Activated T-cell treated with anti-CD3 and anti-CD28 coated beads, Interleukin-2, amount 50 U/mL, for 4 hours (primary cell): ENCODE results near the gene JAK1. TPM values are rescaled to one million over a fixed set of nuclear protein-coding genes. Genes with fewer than 3 reads are reported as not detected.
A peak's percentile ranks its signal among the peaks of the same experiment; 100 is the strongest.

Source experiments
- ATAC-seq, 2 donors: fragments of 200-7000 bp; cut with Tn5 transposase; one replicate each; pipeline ENCODE4 v1.10.0; 2021
- DNase-seq: peaks from one replicate; pipeline ENCODE4 v3.0.0-alpha.2; 2020
- H3K27me3 Mint-ChIP-seq: one replicate; pipeline ENCODE4 v1.8.0; 2021; ENCODE audit warnings: low read depth, mixed read lengths
- H3K36me3 Mint-ChIP-seq: one replicate; pipeline ENCODE4 v1.8.0; 2022; ENCODE audit warnings: mixed read lengths; ENCODE audit not compliant: insufficient read depth
- H3K4me1 Mint-ChIP-seq: one replicate; pipeline ENCODE4 v1.8.0; 2021; ENCODE audit warnings: low read depth, mixed read lengths
- H3K4me3 Mint-ChIP-seq: one replicate; pipeline ENCODE4 v1.8.0; 2021; ENCODE audit warnings: mild to moderate bottlenecking, moderate library complexity, mixed read lengths
- H3K9me3 Mint-ChIP-seq: one replicate; pipeline ENCODE4 v1.8.0; 2021; ENCODE audit warnings: mixed read lengths
- total RNA-seq, 3 donors: library from RNA; stranded (reverse); gene quantifications; one replicate each; pipeline ENCODE4 v1.2.1, GENCODE V29; 2021

The JAK1 gene
- total RNA-seq, 3 donors from 2014 or later, result 70.3 to 87.5 (median 85.1) TPM

DNA sequence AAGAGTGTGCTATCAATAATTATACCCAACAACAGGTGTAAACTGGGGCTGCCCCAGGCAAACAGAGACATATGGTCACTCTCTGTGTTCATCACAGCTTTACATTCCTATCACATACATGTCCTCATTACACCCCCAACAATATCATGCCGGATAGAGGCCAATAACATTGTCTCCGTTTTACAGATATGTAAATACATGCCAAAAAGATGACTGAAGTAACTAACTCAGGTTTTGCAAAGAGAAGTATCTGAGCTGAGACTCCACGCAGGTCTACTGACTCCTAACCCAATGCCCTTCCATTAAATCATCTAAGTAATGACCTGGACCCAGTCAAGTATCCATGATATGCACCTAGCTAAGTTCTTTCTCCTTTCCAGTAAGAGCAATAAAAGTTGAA, 55.0 kb downstream of the JAK1 start:
- Mint-ChIP-seq H3K36me3 (no peaks in the 10 kb centered on the region), H3K9me3 (no peaks in the 10 kb centered on the region), H3K27me3 (no peaks in the 10 kb centered on the region), H3K4me1 (peaks cover 92% of the 10 kb centered on the region), H3K4me3 (no peak overlapping the region)
- DNase-seq (no peak), ATAC-seq (no peak)

DNA sequence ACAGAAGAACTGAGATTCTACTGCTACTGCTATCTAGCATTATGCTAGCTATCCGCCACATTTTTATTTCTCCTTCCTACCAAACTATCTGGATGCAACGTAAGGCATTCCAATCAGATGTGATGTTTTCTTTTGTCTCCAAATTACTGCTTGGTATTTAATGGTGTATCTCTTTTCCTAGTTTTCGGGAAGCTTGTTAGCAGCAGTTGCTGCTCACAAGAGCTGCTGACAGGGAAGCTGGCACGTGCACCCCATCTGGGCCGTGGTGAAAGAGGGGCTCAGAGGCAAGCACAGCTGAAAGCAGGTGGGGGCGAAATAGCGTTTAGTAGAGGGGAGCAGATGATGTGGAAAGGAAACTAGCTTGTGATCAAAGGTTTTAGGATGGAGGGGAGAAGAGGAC, 57.3 kb downstream of the JAK1 start:
- peak overlapping the region; percentile 2 for H3K4me3 Mint-ChIP-seq
- H3K9me3 Mint-ChIP-seq, result no peaks in the 10 kb centered on the region
- H3K36me3 Mint-ChIP-seq, result peaks cover 2% of the 10 kb centered on the region
- DNase-seq, result no peak
- H3K4me1 Mint-ChIP-seq, result peaks cover 96% of the 10 kb centered on the region
- H3K27me3 Mint-ChIP-seq, result no peaks in the 10 kb centered on the region
- no peak for ATAC-seq

DNA sequence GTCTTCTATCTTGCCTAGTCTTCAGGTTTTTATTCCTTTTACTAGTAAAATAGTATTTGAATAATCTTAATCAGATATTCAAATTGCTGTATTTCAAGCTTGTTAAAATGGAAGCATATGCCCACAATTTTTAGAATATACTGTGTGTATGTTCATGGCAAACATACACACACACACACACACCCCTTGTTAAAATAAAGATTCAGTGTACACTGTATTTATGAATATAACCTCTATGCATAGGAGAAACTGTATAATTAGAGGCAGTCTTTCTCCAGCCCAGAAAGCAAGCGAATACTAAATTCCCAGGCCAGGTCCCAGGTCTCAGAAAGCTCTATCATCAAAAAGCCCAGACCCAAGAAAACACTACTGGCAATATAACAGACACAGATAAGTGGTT, 57.8 kb downstream of the JAK1 start:
- Mint-ChIP-seq H3K27me3 (no peaks in the 10 kb centered on the region), H3K36me3 (peaks cover 2% of the 10 kb centered on the region), H3K4me1 (peaks cover 95% of the 10 kb centered on the region), H3K4me3 (no peak overlapping the region), H3K9me3 (no peaks in the 10 kb centered on the region)
- DNase-seq (no peak), ATAC-seq (no peak)

DNA sequence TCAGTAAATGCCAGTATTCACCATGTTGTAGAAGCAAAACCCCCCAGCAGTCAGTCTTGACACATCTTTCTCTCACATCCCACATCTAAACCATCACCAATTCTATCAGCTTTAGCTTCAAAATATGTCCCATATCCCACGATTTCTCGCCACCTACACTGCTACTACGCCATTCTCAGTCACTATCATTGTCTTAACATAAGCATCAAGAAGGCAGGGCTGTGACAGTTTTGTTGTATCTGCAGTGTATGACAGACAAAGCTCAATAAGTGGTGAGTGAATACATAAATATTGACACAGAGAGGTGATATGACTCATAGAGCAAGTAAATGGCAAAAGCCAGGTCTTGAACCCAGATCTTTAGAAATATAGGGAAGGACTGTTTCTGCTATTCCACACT, 59.9 kb downstream of the JAK1 start:
- H3K9me3 Mint-ChIP-seq, result no peaks in the 10 kb centered on the region
- peak overlapping the region; percentile 7 for H3K4me3 Mint-ChIP-seq
- no peaks in the 10 kb centered on the region for H3K27me3 Mint-ChIP-seq
- DNase-seq, result no peak
- H3K4me1 Mint-ChIP-seq, result peaks cover 96% of the 10 kb centered on the region
- peak; percentile 89 to 93 for ATAC-seq
- H3K36me3 Mint-ChIP-seq, result peaks cover 2% of the 10 kb centered on the region

DNA sequence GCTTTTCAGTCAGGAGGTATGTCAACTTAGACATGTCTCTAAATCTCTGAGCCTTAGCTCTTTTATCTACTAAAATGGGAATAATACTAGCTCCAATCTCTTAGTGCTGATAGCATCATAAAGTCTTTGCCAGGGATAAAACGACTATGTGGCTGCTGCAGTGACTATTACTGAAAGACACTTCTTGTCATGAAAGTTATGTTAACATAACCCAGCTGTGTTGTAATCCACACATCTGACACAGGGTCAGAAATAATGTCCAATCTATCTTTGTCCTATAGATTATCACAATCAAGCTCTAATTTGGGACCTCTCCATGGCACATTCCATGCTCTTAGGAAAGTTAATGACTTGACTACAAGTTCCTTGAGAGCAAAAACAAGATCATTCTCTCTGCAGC, 62.8 kb downstream of the JAK1 start:
- Mint-ChIP-seq H3K4me3 (no peak overlapping the region), H3K4me1 (peaks cover 94% of the 10 kb centered on the region), H3K9me3 (no peaks in the 10 kb centered on the region), H3K36me3 (peaks cover 2% of the 10 kb centered on the region), H3K27me3 (no peaks in the 10 kb centered on the region)
- DNase-seq (no peak), ATAC-seq (no peak)

DNA sequence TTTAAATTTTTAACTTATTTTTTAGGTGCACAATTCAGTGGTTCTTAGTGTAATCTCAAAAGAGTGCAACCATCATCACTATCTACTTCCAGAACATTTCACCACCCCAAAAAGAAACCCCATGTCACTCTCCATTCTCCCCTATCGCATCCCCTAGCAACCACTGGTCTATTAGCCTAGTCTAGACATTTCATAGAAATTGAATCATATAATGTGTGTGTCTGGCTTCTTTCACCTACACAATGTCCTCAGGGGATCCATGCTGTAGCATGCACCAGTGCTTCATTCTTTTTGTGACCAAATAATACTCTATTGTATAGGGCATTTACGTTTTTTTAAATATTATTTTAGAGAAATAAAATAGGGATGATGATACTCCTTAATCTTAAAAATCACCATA, 64.7 kb downstream of the JAK1 start:
- Mint-ChIP-seq H3K4me1 (peaks cover 93% of the 10 kb centered on the region), H3K4me3 (no peak overlapping the region), H3K9me3 (no peaks in the 10 kb centered on the region), H3K36me3 (peaks cover 3% of the 10 kb centered on the region), H3K27me3 (no peaks in the 10 kb centered on the region)
- ATAC-seq (no peak), DNase-seq (no peak)

DNA sequence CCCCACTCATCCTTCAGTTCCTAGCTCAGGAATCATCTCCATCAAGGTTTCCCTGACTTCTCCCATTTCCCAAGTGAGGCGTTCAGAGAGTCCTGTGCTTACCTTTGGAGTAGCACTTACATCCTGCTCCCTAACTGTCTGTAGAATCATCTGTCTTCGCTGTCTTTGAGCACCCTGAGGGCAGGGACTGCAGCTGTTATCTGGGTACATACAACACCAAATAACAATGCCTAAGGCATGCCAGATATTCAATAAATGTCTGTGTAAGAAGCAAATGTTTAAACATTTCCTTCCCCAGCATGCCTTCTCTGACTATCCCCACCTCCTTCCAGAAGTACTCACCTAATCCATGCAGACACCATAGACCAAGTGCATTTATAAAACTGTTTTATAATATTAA, 65.4 kb downstream of the JAK1 start:
- ATAC-seq (no peak), DNase-seq (no peak)
- no peaks in the 10 kb centered on the region for H3K9me3 Mint-ChIP-seq
- no peaks in the 10 kb centered on the region for H3K27me3 Mint-ChIP-seq
- H3K4me1 Mint-ChIP-seq, result peaks cover 93% of the 10 kb centered on the region
- H3K4me3 Mint-ChIP-seq, result no peak overlapping the region
- peaks cover 3% of the 10 kb centered on the region for H3K36me3 Mint-ChIP-seq

DNA sequence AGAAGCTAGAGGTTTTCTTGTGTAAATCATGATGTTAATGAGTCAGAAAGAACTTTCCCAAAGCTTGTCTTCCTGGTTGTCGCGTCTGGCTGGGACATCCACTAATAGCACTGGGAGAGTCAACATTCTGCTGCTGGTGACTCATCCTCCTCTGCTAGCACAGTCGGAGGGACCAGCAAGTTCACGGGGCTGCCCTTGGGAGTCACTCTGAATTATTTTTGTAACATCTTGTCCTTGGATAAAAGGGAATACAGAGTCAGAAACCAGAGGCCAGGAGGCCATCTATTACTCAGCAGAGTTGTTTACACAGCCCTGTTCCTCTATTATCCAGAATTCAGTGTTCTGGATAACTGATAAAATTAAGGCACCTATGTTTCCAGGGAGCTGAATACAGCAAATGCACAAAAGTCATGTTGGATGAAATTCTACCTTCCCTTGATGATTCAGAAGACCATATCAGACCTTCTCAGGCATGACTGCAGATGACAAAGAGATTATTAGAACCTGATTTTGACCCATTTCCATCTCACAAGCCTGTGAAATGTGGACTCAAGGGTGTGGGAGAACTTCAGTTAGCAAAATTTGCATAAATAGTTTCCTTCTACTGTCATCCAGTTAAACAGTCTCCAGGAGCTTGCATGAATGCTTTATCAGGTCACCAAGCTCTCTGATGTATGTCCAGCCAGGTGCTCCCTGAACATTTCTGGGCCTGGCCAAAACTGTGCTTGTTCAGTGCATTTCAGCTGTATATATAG, 68.1 kb downstream of the JAK1 start:
- Mint-ChIP-seq H3K36me3 (peaks cover 4% of the 10 kb centered on the region), H3K9me3 (no peaks in the 10 kb centered on the region), H3K4me3 (peak overlapping the region; percentile 33), H3K4me1 (peaks cover 95% of the 10 kb centered on the region), H3K27me3 (no peaks in the 10 kb centered on the region)
- peak; percentile 38 for DNase-seq
- peak; percentile 61 to 66 for ATAC-seq

DNA sequence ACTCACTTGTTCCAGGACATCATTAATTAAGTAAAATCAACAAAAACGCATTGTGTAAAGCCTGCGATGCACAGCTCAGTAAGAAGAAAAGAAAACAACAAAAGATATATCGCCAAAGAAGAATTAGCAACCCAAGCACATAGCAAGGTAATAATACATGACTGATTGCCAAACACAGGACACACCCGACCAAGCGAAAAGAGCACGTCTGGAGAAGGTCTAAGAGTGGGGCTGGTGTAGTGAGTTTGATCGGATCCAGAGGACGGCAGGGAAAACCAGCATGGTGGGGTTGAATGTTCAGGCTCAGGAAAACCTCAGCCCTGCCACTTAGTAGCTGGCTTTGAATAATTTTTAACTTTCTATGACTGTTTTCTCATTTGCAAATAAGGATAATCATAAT, 69.8 kb downstream of the JAK1 start:
- H3K9me3 Mint-ChIP-seq, result no peaks in the 10 kb centered on the region
- H3K4me3 Mint-ChIP-seq, result no peak overlapping the region
- no peak for ATAC-seq
- no peaks in the 10 kb centered on the region for H3K27me3 Mint-ChIP-seq
- H3K4me1 Mint-ChIP-seq, result peaks cover 96% of the 10 kb centered on the region
- DNase-seq, result no peak
- H3K36me3 Mint-ChIP-seq, result peaks cover 4% of the 10 kb centered on the region

DNA sequence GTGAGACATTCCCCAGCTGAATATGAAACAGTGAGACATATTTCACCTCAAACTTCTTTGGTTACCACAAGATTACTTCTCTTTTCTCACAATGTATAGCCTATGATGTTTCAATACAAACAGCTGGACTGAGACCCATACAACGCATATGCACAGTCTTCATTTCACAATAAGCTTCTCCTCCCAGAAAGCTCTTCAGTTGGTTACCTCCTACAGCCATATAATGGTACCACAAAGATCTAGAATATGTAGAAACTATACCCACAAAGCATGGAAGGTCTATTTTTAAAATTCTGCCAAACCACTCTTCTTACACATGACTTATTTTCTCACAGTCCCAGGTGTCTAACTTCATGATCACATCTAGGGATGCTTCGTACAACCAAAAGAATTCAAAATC, 70.8 kb downstream of the JAK1 start:
- ATAC-seq, result peak; percentile 72 to 80

DNA sequence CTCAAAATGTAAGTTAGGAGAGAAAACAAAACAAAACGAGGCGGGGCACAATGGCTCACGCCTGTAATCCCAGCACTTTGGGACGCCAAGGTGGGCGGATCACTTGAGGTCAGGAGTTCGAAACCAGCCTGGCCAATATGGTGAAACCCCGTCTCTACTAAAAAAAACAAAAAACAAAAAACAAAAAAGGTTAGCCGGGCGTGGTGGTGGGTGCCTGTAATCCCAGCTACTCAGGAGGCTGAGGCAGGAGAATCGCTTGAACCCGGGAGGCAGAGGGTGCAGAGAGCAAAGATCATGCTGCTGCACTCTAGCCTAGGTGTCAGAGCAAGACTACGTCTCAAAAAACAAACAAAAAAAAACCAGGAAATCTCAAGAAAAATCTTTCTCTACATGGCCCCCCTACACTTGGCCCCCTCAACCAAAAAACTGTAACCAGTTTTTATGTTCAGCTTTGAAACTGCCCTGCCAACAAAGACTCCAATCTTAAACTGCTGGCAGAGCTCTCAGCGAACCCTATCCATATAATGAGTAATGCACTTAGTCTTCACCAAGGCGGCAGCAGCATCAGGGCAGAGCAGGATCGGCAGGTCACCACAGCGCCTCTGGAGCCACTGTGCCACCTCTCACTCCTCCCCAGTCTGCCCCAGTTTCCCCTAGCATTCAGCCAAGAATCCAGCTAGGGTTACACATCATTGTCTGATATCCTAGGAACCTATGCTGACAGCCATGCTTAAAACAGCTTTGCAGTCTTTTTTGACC, 71.7 kb downstream of the JAK1 start:
- Mint-ChIP-seq H3K4me3 (no peak overlapping the region), H3K27me3 (no peaks in the 10 kb centered on the region), H3K36me3 (peaks cover 4% of the 10 kb centered on the region), H3K9me3 (no peaks in the 10 kb centered on the region), H3K4me1 (peaks cover 96% of the 10 kb centered on the region)
- ATAC-seq, result no peak
- no peak for DNase-seq

More for the DNA sequence above, 70.8 kb downstream of the JAK1 start:
- Mint-ChIP-seq H3K27me3 (no peaks in the 10 kb centered on the region), H3K4me3 (no peak overlapping the region), H3K9me3 (no peaks in the 10 kb centered on the region), H3K4me1 (peaks cover 96% of the 10 kb centered on the region), H3K36me3 (peaks cover 4% of the 10 kb centered on the region)
- no peak for DNase-seq

DNA sequence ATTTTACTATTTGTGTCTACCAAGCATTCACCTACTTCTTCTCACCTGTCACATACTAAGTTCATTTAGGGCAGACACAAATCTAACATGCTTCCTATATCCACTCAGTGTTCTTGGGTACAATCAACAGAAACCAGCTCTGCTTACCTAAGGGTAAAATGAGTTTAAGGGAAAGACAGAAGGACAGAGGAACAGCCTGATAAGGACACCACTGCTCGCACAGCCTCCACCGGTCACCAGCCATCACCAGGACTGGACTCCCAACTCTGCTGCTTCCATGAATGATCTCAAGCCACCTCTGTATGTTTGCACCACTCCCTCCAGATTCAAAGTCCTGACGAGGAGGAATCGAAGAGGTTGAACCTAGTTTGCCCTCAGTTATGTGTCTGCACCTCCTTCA, 72.4 kb downstream of the JAK1 start:
- peaks cover 4% of the 10 kb centered on the region for H3K36me3 Mint-ChIP-seq
- DNase-seq (no peak), ATAC-seq (no peak)
- peaks cover 96% of the 10 kb centered on the region for H3K4me1 Mint-ChIP-seq
- H3K9me3 Mint-ChIP-seq, result no peaks in the 10 kb centered on the region
- no peaks in the 10 kb centered on the region for H3K27me3 Mint-ChIP-seq
- H3K4me3 Mint-ChIP-seq, result no peak overlapping the region

DNA sequence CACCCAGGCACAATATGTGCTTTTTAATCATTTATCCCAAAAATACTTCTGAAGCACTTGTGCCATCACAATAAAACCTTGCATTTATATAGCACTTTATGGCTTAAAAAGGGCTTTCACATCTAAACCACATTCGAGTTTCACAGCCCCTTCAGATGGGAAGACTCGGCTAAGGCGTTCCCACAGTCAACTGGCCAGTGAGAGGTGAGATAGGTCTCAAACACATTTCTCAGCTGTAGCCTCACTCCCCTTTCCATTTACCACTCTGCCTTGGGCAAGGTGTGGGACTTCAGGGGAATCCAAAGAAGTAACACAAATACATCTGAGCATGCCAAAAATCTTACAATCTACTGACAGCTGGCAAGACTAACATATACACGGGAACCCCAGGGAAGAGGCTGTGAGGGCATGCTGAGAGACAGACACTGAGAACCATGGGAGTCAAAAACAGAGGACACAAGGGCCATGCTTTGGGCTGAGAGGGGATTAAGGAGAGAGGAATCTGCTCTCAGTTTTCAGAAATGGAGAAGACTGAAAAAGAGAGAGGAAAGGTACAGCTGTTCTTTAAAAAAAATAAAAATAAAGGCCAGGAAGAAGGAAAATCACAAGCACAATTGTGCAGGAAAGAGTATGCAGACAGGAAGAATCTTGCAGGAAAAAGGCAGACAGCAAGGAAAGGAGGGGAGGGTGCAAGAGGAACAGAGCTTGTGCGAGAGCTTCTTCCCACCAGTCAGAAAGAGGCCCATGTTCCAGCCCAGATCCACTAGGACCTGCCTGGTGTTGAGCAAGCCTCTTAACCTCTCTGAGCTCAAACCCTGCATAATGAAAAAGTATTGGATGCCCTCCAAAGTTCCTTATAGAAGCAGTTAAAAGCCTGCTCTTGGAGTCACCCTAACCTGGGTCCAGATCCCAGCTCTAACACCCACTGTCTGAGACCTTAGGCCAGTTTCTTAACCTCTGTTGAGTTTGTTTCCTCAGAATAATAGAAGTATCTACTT, 73.5 kb downstream of the JAK1 start:
- Mint-ChIP-seq H3K4me3 (peak overlapping the region; percentile 20), H3K27me3 (no peaks in the 10 kb centered on the region), H3K4me1 (peaks cover 96% of the 10 kb centered on the region), H3K36me3 (peaks cover 4% of the 10 kb centered on the region), H3K9me3 (no peaks in the 10 kb centered on the region)
- ATAC-seq (no peak), DNase-seq (no peak)

DNA sequence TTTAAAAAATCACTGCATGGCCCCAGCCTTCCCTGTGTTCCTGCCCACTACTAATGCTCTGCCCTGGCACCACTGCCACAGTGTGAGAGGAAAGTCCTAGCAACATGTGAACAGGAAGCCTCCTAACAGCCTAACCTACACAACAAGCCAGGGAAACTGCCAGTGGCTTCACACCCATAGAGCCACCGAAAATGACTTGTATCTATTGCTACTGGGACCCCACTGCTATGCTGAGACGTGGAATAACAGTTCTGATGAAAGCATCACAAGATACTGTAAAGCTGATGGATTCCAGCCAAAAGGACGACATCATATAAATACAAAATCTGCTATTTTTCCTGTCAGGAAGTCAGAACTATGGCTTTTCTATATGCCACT, 74.9 kb downstream of the JAK1 start:
- no peaks in the 10 kb centered on the region for H3K27me3 Mint-ChIP-seq
- H3K36me3 Mint-ChIP-seq, result peaks cover 8% of the 10 kb centered on the region
- peak overlapping the region; percentile 19 for H3K4me3 Mint-ChIP-seq
- DNase-seq (no peak), ATAC-seq (peak; percentile 54 to 59)
- H3K4me1 Mint-ChIP-seq, result peaks cover 97% of the 10 kb centered on the region
- H3K9me3 Mint-ChIP-seq, result no peaks in the 10 kb centered on the region
